Measurements from ENCODE around the gene DUSP23.

Gene DUSP23

GRCh38 chr1:159786465-159786864 is 5.7 kb downstream of the DUSP23 start:
- no peak for DNase-seq (ENCODE audit: low spot score)

DNA sequence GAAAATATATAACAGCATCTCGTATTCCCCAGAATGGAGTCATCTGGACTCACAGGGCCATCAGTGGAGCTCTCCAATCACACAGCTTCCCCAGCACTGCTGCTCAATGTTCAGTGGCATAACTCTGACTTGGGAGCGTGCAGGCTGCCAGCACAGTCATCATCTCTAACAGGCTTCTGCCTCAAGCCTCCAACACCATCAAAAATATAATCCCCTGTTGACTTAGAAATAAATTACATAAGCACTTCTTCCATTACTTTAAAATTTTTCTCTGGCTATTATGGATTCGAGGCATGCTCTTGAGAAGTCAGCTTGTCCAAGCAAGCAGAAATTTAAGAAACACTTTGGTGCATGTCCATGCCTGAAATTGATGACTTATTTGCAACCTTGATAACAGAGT is 6.2 kb downstream of the DUSP23 start:
- peak; percentile 35 for DNase-seq (ENCODE audit: low spot score)

DNA sequence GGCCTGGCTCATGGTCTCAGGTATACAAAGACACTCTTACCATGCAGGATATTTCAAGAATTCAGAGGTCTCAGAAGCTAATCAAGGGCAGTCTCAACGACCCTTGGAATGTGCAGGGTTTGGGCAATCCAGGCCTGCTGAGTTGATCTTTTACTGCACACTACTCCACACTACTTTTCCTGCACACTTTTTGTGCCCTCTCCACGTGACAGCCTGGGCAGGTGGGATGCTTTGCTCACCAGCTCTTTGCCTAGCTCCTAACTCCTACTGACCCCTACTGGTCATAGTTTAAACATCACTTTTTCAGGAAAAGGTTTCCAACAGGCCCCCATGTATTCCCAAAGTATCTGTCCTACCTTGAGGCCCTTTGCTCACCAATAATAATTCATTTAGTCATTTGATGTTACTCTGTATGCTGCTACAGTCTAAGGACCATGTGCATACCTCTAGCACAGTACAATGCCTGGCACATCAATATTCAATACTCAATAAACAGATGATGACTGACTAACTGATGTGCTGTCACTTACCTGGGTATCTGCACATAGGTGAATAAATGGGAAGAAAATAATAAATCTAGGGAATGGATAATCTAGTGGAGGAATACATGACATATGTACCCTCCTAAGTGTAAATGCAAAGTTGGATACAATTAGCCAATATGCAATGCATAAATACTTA is 9.6 kb downstream of the DUSP23 start:
- no peak for DNase-seq (ENCODE audit: low spot score)

DNA sequence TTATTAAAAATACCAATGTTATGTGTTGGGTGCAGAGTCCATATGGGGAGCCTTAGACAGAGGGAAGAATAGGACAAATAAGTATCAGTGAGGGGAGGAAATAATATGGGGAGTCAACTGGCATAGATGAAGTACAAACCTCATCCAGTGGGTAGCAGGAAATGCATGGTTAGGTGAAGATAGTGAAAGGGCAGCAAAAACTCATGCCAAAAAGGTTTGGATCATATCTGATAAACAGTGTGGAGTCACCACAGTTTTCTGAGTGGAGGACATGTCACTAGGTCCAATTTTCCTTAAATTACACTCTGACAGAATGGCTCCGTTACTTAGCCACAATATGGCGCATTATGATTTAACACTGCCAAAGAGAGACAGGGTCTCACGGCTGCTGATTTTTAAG is 10.3 kb downstream of the DUSP23 start:
- DNase-seq (ENCODE audit: low spot score), result no peak

DNA sequence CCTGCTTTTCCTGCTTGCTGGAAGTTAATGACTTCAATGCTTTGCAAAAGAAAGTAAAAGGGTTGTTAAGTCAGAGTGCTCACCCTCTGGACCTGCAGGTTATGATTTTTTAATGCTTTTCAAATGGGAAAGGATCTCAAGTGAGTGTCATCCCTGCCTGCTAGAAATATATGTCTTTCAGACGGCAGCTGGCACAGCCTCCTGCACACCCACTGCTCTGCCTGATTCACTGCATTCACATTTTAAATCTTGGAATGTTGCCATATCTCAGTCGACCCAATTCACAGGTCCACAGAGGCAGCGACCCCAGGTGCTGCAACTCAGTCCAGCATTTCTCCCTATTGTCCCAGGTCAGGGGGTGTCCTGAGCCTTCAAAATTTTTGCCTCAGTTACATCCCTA is 10.7 kb downstream of the DUSP23 start:
- no peak for DNase-seq (ENCODE audit: low spot score)

DNA sequence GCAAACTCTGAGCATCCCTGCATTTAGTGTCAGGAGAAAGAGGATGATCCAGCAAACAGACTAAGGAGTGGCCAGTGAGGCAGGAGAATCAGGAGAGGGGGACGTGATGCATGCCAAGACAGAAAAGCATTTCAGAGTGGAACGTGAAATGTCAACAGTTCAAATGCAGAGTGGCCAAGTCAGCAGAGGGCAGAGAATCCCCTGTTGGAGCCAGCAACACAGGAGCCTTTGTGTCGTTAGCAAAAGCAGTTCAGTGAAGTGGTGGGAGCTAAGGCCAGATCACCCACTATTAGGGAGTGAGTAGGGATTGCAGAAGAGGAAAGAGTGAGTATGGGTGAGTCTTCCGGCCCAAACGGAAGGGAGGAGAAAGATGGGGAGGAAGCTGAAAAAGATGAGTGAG is 14.8 kb downstream of the DUSP23 start:
- DNase-seq (ENCODE audit: low spot score), result no peak

- DNase-seq (ENCODE audit: low spot score), result peak; percentile 75
Observed at GRCh38 chr1:159798893-159799292, 18.1 kb downstream of the DUSP23 start.

DNA sequence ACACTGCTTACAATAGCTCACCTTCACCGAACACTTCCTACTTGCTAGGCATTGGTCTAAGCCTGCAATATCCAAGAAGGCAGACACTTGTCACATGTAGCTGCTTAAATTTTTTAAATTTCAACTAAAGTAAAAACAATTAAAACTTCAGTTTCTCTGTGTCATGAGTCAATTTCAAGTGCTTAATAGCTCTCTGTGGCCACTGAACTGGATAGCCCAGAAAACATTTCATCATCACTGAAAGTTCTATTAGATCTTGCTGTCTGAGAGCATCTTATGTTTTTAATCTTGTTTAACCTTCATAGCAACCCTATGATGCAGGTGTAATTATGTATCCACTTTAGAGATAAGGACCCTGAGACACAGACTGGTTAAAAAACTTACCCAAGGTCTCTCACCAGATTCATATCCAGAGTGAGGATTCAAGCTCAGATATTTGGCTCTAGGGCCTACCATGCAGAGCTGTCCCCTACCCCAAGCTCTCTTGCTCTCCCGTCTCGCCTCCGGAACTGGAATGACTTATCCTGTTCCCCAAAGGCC is 18.8 kb downstream of the DUSP23 start:
- no peak for DNase-seq (ENCODE audit: low spot score)

DNA sequence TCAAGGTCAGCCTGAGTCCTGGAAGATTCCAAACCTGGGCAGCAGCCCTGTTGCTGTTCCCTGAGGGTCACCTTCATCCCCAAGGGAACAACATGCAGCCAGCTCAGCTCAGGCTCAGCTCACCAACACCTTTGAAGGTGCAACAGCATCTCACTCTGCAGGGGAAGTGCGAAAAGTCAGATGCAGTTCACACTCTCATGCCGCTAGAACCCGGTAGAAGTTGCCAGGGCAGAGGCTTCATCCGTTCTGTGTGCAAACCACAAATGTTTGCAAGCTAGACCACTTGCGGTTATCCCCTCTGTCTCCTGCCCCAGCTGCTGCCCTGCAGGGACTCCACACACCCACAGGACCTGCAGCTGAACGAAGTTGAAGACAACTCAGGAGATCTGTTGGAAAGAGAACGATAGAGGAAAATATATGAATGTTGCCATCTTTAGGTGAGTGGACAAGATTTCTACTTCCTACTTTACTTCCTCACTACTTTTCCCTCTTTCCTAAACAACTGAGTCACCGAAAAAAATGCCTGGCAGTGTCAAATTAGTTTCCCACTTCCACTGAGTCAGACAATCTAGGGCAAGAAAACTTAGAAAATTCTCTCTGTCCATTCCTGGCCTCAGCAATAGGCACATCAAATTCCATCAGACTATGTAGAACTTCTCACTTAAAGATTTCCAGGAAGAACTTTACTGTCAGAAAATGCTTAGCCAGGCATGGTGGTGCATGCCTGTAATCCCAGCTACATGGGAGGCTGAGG is 19.6 kb downstream of the DUSP23 start:
- no peak for DNase-seq (ENCODE audit: low spot score)

- DNase-seq (ENCODE audit: low spot score), result no peak
Observed at GRCh38 chr1:159802111-159802510, 21.3 kb downstream of the DUSP23 start, which contains the start of gene FCRL6. TSS of gene FCRL6 (plus strand) at chr1:159802360. CDS start at chr1:159802425, 65 bp downstream.

- DNase-seq (ENCODE audit: low spot score), result no peak
Observed at GRCh38 chr1:159803956-159804689, 23.4 kb downstream of the DUSP23 start.

DNA sequence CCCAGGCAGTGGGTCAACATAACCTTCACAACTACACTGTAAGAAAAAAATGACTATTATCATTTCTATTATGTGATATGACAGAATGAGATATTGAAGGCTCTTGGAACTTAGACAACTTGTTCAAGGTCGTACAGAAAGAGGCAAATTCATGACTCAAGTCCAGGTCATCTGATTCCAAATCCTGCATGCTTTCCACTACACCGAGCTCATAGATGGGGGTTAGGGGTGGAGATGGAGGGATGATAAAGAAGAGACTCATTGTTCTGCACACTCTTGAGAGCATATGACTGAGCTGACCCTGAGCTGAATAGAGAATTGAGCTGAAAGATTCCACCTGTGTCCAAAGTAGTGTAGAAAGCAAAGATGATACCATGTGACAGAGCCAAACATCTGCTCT is 24.2 kb downstream of the DUSP23 start:
- no peak for DNase-seq (ENCODE audit: low spot score)

GRCh38 chr1:159815926-159816325 is 35.2 kb downstream of the DUSP23 start:
- DNase-seq (ENCODE audit: low spot score), result no peak

GRCh38 chr1:159817276-159818041 is 36.7 kb downstream of the DUSP23 start:
- no peak for DNase-seq (ENCODE audit: low spot score)

- peak; percentile 60 for DNase-seq (ENCODE audit: low spot score)
Observed at GRCh38 chr1:159821171-159821867, 40.6 kb downstream of the DUSP23 start.

- no peak for DNase-seq (ENCODE audit: low spot score)
Observed at GRCh38 chr1:159823406-159823805, 42.6 kb downstream of the DUSP23 start.

GRCh38 chr1:159825564-159825963 is 44.8 kb downstream of the DUSP23 start:
- no peak for DNase-seq (ENCODE audit: low spot score)

- DNase-seq (ENCODE audit: low spot score), result peak; percentile 68
Observed at GRCh38 chr1:159826441-159827101, 45.8 kb downstream of the DUSP23 start, which contains the start of gene SLAMF8. TSS of gene SLAMF8 (plus strand) at chr1:159826873. CDS start at chr1:159826899, 26 bp downstream.

- no peak for DNase-seq (ENCODE audit: low spot score)
Observed at GRCh38 chr1:159827102-159827490, 46.3 kb downstream of the DUSP23 start.

DNA sequence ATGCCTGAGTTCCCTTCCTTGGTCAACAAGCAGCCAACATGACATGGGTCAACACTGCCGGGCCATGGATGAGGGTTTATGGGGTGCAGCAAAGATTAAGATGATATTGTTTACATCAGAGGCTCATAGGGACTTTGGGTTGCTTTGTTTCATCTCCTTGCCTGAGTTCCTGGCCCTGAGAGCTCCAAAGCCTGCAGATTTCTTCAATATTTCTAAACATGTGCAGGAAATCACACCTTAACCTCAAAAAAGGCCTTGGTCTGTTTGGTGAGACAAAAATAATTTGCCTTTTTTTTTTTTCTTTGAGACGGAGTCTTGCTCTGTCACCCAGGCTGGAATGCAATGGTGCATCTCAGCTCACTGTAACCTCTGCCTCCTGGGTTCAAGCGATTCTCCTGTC is 46.8 kb downstream of the DUSP23 start:
- no peak for DNase-seq (ENCODE audit: low spot score)

- DNase-seq (ENCODE audit: low spot score), result no peak
Observed at GRCh38 chr1:159828176-159828575, 47.4 kb downstream of the DUSP23 start.

Measured in Ammon's horn (tissue), 1 donor.